HG03469 (cell line): ENCODE results near the gene ANKRD40CL.
"Not testable (repeated sequence)": the region's sequence is repeated elsewhere in the genome, so short reads cannot be mapped to it uniquely, and the experiment has no call there.

Source experiments
- ATAC-seq: cut with Tn5 transposase; IDR thresholded peaks from one replicate; pipeline ENCODE4 v1.9.1; 2021; ENCODE audit warnings: mild to moderate bottlenecking, moderate library complexity, moderate number of reproducible peaks; ENCODE audit not compliant: unreplicated experiment

ANKRD40CL gene

DNA sequence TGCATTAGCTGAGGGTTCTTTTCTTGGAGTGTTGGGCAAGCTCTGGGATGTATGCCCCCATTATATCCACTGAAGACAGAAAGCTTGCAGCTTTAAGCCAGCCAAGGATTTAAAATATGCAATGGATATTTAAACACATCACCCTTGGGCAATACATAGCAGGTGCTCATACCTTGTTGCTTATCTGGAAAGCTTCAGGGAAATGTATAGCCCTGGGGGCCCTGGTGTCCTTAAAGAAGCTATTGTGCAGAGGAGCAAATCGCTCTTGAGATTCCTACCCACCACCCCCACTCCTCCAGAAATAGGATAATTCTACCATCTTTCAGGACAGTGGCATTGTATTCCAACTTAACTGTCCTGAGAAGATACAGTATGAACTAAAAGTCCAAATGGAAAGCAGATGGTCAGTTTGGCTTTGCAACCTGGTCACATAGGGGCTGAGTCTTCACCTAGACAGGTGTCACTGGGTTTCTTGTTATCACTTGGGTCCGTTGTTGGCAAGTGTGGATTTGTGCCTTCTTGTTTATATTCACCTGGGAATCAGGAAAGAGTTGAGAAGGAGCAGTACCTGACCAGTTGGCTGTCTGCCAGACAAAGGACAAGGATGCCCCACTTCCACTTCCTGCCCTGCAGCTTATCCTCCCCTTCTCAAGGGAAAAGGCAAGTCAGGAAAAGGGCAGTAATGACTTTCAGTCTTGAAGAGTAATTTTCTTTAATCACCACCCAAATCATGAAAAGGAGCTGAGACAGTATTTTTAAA lies 3.4 kb downstream of the ANKRD40CL start:
- ATAC-seq, result no peak

GRCh38 chr17:50762177-50762576 lies 5.1 kb downstream of the ANKRD40CL start:
- no peak for ATAC-seq

DNA sequence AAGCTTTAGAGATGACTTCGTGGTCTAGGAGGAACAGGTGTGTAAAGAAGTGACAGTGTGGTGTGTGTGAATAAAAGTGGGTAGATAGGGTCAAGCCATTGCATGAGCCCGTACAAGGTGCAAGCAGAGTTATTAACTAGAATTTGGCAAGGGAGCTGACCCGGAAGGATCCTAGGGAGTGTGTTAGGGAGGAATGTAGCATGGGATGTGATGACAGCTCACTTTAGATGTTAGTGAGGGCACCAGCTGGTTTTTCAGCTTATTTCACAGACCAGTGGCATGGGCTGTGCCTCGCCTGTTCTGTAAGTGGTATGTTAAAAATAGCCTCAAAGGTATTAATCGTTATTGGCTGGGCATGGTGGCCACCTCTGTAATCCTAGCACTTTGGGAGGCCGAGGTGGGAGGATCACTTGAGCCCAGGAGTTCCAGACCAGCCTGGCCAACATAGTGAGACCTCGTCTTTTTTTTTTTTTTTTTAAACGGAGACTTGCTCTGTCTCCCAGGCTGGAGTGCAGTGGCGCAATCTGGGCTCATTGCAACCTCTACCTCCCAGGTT lies 8.3 kb downstream of the ANKRD40CL start:
- ATAC-seq, result no peak

DNA sequence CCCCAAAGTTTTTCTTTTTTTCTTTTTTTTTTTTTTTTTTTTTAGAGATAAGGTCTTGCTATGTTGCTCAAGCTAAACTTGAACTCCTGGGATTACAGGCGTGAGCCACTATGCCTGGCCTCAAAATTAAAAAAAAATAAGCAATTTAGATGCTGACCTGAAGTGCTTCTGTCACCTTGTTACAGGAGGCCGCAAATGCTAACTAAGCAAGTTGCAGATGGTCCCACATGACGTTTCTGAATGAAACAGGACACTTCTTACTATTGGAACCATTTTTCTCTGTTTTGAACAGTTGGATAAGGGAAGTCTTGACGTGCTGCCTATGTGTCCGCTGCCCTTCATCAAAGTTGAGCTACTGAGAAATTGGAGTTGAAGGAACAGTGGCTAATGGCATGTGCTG lies 8.8 kb downstream of the ANKRD40CL start:
- ATAC-seq, result no peak

- no peak for ATAC-seq
Measured at GRCh38 chr17:50754521-50754920, 12.8 kb downstream of the ANKRD40CL start.

DNA sequence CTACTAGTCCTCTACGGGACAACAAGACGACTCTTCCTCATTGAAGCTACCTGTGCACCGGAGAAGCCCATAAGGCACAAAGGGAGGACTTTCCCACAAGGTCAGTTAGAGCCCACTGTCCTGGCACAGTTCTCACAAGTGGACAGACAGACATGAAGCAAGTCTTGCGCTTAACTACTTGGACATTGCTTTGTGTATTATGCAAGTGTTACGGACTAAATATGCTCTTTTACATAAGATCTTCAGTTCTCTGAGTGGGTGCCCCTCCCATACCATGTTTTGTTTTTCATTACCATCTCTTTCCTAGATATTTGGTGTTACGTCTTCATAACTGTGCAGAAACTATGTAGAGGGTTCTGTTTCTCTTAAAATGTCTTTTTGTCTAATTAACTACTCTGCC lies 18.1 kb downstream of the ANKRD40CL start:
- no peak for ATAC-seq

- no peak for ATAC-seq
Measured at GRCh38 chr17:50745631-50746030, 21.7 kb downstream of the ANKRD40CL start.

DNA sequence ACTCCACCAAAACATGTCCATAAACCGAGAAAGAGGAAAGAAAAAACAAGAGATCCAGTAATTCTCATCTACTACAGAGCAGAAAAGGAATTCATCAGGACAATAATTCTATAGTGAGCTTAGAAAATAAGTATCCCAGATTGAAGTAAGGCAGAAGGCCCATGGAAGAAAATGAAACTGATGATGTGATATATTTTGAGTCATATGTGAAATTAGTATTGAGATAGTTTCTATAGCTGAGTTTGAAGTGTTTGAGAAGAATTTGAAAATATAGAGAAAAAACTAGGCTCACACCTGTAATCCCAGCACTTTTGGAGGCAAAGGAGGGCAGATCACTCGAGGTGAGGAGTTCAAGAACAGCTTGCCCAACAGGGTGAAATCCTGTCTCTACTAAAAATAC lies 28.2 kb downstream of the ANKRD40CL start:
- no peak for ATAC-seq

DNA sequence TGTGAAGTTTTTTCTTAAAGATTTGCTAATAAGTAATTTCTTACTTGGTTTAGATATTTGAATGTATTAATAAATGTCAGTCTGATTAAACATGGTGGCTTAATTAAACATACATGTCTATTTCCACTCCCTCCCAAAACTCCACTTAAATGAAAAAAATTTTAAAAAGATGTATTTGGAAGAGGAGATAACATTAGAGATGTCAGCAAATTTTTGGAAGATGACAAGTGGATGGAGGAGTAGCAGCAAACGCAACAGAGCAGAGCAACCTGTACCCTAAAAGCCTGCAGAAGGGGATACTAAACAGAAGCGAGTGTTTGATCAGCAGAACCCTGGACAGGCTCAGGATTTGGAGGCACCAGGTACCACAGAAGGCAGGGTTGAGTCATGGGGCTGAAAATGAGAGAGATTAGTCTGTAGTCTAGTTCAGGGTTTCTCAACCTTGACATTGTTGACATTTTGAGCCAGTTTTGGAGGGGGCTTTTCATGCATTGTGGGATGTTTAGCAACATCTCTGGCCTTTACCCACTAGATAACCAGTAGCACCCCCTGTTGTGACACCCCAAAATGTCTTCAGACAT lies 30.1 kb downstream of the ANKRD40CL start:
- no peak for ATAC-seq

- no peak for ATAC-seq
Measured at GRCh38 chr17:50735287-50735686, 32.0 kb downstream of the ANKRD40CL start.

DNA sequence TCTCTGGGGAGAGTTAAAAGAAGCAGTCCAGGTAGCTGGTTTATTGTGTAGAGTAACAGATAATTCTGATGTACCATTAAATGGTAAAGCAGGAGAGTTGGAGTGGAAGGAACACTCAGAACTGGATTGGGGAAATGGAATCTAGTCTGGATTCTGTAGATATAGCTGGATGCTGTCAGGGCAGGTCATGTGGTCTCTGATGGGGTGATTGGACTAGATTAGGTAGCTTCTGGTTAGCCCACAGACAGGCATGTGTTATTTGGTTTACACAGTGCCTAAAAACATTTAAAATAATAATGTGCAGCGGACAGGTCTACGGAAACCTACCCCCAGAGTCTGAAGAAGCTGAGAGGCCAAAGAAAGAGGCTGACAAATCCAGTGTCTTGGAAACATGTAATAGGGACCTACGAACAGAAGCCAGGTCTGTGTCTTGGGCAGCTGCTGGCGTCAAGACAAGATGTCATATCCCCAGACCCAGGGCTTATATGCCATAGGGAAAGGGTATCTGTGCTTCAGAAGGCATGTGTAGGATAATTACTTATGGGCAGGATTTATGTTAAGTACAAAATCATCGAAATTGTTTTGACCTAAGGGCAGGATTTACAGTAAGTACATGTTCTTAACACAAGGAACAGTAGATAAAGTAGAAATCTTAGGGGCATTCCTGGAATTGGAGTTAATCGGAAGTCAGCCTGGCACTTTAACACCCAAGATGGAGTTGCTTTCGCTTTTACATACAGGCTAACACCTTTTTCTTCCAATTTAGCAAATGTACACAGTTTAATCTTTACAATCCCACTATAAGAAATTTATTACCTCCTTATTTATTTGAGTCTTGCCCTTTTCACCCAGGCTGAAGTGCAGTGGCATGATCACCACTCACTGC lies 35.5 kb downstream of the ANKRD40CL start:
- ATAC-seq, result no peak

GRCh38 chr17:50728881-50729765 lies 38.2 kb downstream of the ANKRD40CL start:
- ATAC-seq, result no peak

- ATAC-seq, result no peak
Measured at GRCh38 chr17:50728112-50728429, 39.2 kb downstream of the ANKRD40CL start.

DNA sequence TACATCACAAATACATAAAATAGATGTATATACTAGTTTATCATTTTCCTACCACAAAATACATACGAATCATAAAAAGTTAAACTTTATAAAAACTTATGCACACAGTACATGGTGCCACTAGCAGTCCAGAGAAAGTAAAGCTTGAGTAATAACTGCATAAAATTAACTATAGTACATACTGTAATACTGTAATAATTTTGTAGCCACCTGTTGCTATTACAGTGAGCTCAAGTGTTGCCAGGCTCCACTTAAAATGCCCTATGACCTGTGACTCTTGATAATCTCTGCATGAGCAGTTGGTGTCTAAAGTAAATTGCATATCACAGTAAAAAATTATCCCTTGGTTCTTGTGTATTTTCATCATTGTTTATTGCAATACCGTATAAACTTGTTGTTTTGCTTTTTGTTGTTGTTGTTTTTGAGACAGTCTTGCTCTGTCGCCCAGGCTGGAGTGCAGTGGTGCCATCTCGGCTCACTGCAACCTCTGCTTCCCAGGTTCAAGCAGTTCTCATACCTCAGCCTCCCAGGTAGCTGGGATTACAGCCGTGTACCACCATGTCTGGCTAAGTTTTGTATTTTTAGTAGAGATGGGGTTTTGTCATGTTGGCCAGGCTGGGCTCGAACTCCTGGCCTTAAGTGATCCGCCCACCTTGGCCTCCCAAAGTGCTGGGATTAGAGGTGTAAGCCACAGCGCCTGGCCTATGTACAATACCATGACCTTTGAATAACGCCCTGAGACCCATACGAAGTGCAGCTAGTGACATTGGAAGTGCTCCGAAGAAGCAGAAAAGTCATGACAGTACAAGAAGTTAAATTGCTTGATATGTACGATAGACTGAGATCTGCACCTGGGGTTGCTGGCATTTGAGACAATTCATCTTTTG lies 41.3 kb downstream of the ANKRD40CL start:
- ATAC-seq, result no peak

DNA sequence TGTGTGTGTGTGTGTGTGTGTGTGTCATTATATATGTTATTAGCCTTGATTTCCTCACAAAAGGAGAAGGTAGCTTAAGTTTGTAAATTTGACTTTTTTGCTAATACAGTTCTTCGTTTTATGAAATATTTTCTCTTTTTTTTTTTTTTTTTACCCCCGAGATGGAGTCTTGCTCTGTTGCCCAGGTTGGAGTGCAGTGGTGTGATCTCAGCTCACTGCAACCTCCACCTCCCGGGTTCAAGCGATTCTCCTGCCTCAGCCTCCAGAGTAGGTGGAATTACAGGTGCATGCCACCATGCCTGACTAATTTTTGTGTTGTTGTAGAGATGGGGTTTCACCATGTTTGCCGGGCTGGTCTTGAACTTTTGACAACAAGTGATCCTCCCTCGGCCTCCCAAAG lies 42.7 kb downstream of the ANKRD40CL start:
- not testable (repeated sequence) for ATAC-seq

DNA sequence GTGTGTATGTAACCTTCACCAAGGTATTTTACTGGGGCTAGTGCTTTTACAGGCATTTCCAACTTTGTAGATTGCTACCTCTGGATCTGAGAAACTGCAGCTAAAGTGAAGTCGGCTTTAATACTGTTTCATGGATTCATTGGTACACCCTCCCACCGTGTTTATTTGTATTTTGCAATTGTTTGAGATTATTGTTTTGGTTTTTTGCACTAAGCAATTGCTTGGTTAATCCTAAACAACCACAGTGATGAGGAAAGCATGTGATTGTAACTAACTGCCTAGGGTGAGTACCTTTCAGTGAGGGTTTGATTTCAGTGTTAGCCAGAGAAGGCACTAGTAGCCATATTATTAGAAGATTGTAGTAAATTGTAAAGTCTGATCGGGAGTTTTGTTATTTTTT lies 44.6 kb downstream of the ANKRD40CL start:
- no peak for ATAC-seq

DNA sequence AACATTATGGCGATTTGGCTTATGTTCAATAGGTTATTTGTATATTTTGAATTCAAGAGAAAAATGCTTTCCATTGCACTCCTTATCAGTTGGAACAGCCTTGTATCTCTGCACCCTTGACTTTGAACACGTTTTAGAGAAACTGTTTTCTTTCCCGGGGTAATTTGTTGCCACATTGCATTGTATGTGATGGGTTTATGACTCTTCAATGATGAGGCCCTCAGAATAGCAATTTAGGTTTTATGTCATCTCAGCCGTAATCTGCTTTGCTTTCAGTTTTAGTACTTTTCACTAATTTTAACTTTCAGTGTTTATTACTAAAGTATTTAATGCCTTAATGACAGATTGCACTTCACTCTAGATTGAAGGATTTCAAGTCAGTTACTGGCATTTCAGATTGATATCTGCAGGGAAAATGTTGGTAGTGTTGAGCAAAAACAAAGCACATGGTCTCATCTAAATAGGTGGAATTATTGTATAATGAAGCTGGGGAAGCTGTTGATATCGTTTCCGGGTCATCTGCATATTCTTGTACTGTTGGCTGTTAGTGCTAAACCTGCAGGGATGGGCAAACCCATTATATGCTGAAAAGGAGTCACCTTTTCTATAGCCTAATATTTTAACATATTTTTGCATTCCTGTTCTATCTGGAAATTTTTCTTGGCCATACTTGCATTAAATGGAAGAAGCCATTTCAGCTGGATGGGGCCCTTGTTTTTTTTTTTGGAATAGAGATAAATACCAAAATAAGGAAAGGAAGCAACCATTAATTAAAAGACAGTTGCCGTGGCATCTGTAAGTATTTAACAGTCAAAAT lies 45.9 kb downstream of the ANKRD40CL start:
- no peak for ATAC-seq

GRCh38 chr17:50719924-50720794 lies 47.2 kb downstream of the ANKRD40CL start:
- no peak for ATAC-seq
